K562 (cell line): ENCODE results near the gene HERC5. TPM values are rescaled to one million over a fixed set of nuclear protein-coding genes. Genes with fewer than 3 reads are reported as not detected.

Experiments
- ATAC-seq: fragments of 200-7000 bp; cut with Tn5 transposase; 3 replicates; pipeline ENCODE4 v1.9.1; 2020; ENCODE audit warnings: moderate library complexity
- BruUV-seq: library from RNA; stranded (reverse); fragments of 400-500 nt; replicated peaks from 2 replicates; lab custom pipeline; 2021; lab: Mats Ljungman, UMichigan
- CTCF ChIA-PET: fragments of 300-600 bp; formaldehyde crosslinking; extraction: SDS; loops from one replicate; lab custom pipeline; 2021; ENCODE audit warnings: low intra/inter-chr PET ratio; lab: Yijun Ruan, JAX
- POLR2A ChIA-PET: fragments of 300-600, 350-650 bp; sonication (Branson Sonifier 250); formaldehyde crosslinking; extraction: SDS; loops from one replicate; lab custom pipeline; 2021; ENCODE audit warnings: antibody characterized with exemption, inconsistent platforms; lab: Yijun Ruan, JAX
- DNase-seq, 4 experiments: peaks; one replicate each; pipeline versions ENCODE4 v3.0.0 to v3.0.0-alpha.2; 2011 to 2018; ENCODE audit warnings: low spot score in 3 of 4, mixed read lengths in 3 of 4; ENCODE audit errors: extremely low read depth in 1 of 4
- FAIRE-seq: peaks from 2 replicates; lab custom pipeline; 2011; peaks lifted over from hg19 to GRCh38; lab: Jason Lieb, UNC
- H2AFZ ChIP-seq: 2 replicates; pipeline ENCODE4 v1.6.0; 2011; ENCODE audit warnings: low read depth, low read length, control low read depth, inconsistent platforms
- H3K27ac ChIP-seq: fragments of 200-600 bp; 3 replicates; pipeline ENCODE4 v1.8.0; 2011; ENCODE audit warnings: low read depth, mild to moderate bottlenecking, control low read depth, inconsistent platforms, low read length, moderate library complexity, mixed read lengths; ENCODE audit errors: extremely low read depth
- H3K27me3 ChIP-seq, 2 experiments: fragments of 300-600 bp in 1 of 2; 2 replicates in 1 of 2; 3 replicates in 1 of 2; pipeline versions ENCODE4 v1.6.0 to v1.8.0; 2011; ENCODE audit warnings: inconsistent platforms in 2 of 2, low read length in 2 of 2, mild to moderate bottlenecking in 1 of 2, mixed read lengths in 1 of 2, moderate library complexity in 1 of 2; ENCODE audit not compliant: control insufficient read depth in 2 of 2, insufficient read depth in 2 of 2
- H3K36me3 ChIP-seq: fragments of 300-600 bp; 3 replicates; pipeline ENCODE4 v1.8.0; 2011; ENCODE audit warnings: mild to moderate bottlenecking, low read length, inconsistent platforms; ENCODE audit not compliant: control insufficient read depth, insufficient read depth
- H3K4me1 ChIP-seq, 2 experiments: fragments of 200-600 bp in 1 of 2; replicated peaks in 1 of 2; 2 replicates in 1 of 2; 3 replicates in 1 of 2; pipeline versions ENCODE4 v1.5.1 to v1.8.0; 2011; ENCODE audit warnings: inconsistent platforms in 2 of 2, low read length in 2 of 2, mild to moderate bottlenecking in 1 of 2, mixed read lengths in 1 of 2, moderate library complexity in 1 of 2; ENCODE audit not compliant: control insufficient read depth in 2 of 2, insufficient read depth in 2 of 2
- H3K4me2 ChIP-seq: 2 replicates; pipeline ENCODE4 v1.6.1; 2011; ENCODE audit warnings: low read length, control low read depth, inconsistent platforms, mixed read lengths; ENCODE audit not compliant: insufficient read depth
- H3K4me3 ChIP-seq: fragments of 200-600 bp; sonication (generic), shearing (Covaris generic); 2 replicates; pipeline ENCODE4 v1.5.1; 2016; ENCODE audit warnings: control low read depth, inconsistent platforms
- H3K79me2 ChIP-seq: fragments of 200-600 bp; 3 replicates; pipeline ENCODE4 v1.8.0; 2011; ENCODE audit warnings: low read length, inconsistent platforms; ENCODE audit not compliant: control insufficient read depth, insufficient read depth
- H3K9ac ChIP-seq, 2 experiments: 2 replicates each; pipeline versions ENCODE4 v1.6.0 to v1.6.1; 2011; ENCODE audit warnings: low read depth in 2 of 2, low read length in 2 of 2, control low read depth in 1 of 2, inconsistent platforms in 1 of 2, mild to moderate bottlenecking in 1 of 2, mixed read lengths in 1 of 2; ENCODE audit not compliant: insufficient read depth in 1 of 2
- H3K9me1 ChIP-seq: one replicate; pipeline ENCODE4 v1.6.0; 2011; ENCODE audit warnings: inconsistent platforms, mild to moderate bottlenecking, low read length, moderate library complexity; ENCODE audit not compliant: control insufficient read depth, insufficient read depth
- H3K9me3 ChIP-seq: replicated peaks from 2 replicates; pipeline ENCODE4 v1.5.1; 2011; ENCODE audit warnings: low read depth, low read length, inconsistent platforms; ENCODE audit not compliant: control insufficient read depth, insufficient read depth
- H4K20me1 ChIP-seq: replicated peaks from 2 replicates; pipeline ENCODE4 v1.6.1; 2011; ENCODE audit warnings: low read length, inconsistent platforms, mixed read lengths; ENCODE audit not compliant: control insufficient read depth, insufficient read depth
- ETS2 ChIP-seq: IDR thresholded peaks from 2 replicates; pipeline ENCODE4 v1.6.1; 2016; ENCODE audit warnings: borderline replicate concordance, missing genetic modification characterization, mild to moderate bottlenecking, moderate library complexity, missing compliant biosample characterization; ENCODE audit not compliant: poor library complexity, severe bottlenecking
- FOXJ2 ChIP-seq: fragments of 200-800 bp; sonication (Bioruptor generic); IDR thresholded peaks from 2 replicates; pipeline ENCODE4 v1.6.1; 2016; ENCODE audit warnings: missing genetic modification characterization, missing compliant biosample characterization
- HMG20A ChIP-seq: fragments of 450-650 bp; formaldehyde crosslinking; conservative IDR thresholded peaks from 2 replicates; pipeline ENCODE4 v1.4.0; 2020; ENCODE audit warnings: mild to moderate bottlenecking, mixed read lengths
- PRPF4 ChIP-seq: fragments of 200-400 bp; formaldehyde crosslinking; IDR thresholded peaks from one replicate; pipeline ENCODE4 v1.6.1; 2017; ENCODE audit warnings: low read length, low read depth, mild to moderate bottlenecking; ENCODE audit not compliant: insufficient read depth, poor library complexity, severe bottlenecking
- SMAD1 ChIP-seq: fragments of 150-350 bp; IDR thresholded peaks from 2 replicates; pipeline ENCODE4 v1.6.1; 2014; ENCODE audit warnings: low read length, low read depth; ENCODE audit not compliant: partially characterized antibody
- ZFX ChIP-seq: sonication (generic); formaldehyde crosslinking; IDR thresholded peaks from 2 replicates; pipeline ENCODE4 v1.8.0; 2022; ENCODE audit warnings: mild to moderate bottlenecking, missing genetic modification reagents, moderate library complexity
- ZNF197 ChIP-seq: fragments of 200-800 bp; sonication (Bioruptor generic); IDR thresholded peaks from 2 replicates; pipeline ENCODE4 v1.6.1; 2016; ENCODE audit warnings: low read depth, missing genetic modification characterization, missing compliant biosample characterization
- WGBS: fragments of 100-300 bp; shearing (Covaris generic); methylation state at CpG from one replicate; pipeline ENCODE4 v1.1.6; 2016; ENCODE audit warnings: low coverage, mixed read lengths; ENCODE audit not compliant: insufficient coverage; ENCODE audit errors: missing lambda C conversion rate; 5-methylcytosine and 5-hydroxymethylcytosine counted together
- in situ Hi-C: fragments of 300-500 bp; cut with MboI; formaldehyde crosslinking; loops from 4 replicates; pipeline ENCODE4 v1.15.0; 2018; ENCODE audit warnings: inconsistent platforms, mixed read lengths
- intact Hi-C: fragments of 100-400 bp; cut with micrococcal nuclease; formaldehyde crosslinking; loops from 2 replicates; pipeline ENCODE4 v1.14.2; 2022
- polyA plus RNA-seq, 8 experiments: library from polyadenylated mRNA; depleted of rRNA in 4 of 8; stranded (reverse) in 5 of 8; unstranded in 3 of 8; fragments of >200 nt; fragmentation: Nextera tagmentation in 2 of 8; fragmentation: Illumina TruSeq in 1 of 8; extraction: Ambion mirVana in 2 of 8; extraction: Trizol in 1 of 8; gene quantifications; 2 replicates each; pipeline versions ENCODE4 v1.2.1 to v1.2.3, GENCODE V29; 2011 to 2014; ENCODE audit warnings: inconsistent platforms in 1 of 8, missing spikeins in 1 of 8
- total RNA-seq, 7 experiments: library from RNA; depleted of rRNA in 6 of 7; stranded (reverse); fragments of >200 nt in 6 of 7; fragmentation: Illumina TruSeq in 2 of 7; extraction: Trizol in 2 of 7; gene quantifications; 2 replicates each; pipeline versions ENCODE4 v1.2.1 to v1.2.3, GENCODE V29; 2011 to 2021; ENCODE audit warnings: low replicate concordance in 1 of 7
- TF ChIP-seq, protein P1 (sequence below): fragments of 450-650 bp; formaldehyde crosslinking; IDR thresholded peaks from 2 replicates; pipeline ENCODE4 v1.4.0; 2022; ENCODE audit warnings: missing genetic modification characterization
- TF ChIP-seq, protein P2 (sequence below): fragments of 250-450 bp; sonication (Bioruptor Pico); IDR thresholded peaks from 2 replicates; pipeline ENCODE4 v1.5.0; 2021; ENCODE audit warnings: mild to moderate bottlenecking, moderate library complexity

HERC5 gene
- total and polyA plus RNA-seq, 9 of the 15 experiments (the other 6 are each of a cell fraction or from before 2014, with no cell fraction given), result 0.18 TPM; not detected in 8

DNA sequence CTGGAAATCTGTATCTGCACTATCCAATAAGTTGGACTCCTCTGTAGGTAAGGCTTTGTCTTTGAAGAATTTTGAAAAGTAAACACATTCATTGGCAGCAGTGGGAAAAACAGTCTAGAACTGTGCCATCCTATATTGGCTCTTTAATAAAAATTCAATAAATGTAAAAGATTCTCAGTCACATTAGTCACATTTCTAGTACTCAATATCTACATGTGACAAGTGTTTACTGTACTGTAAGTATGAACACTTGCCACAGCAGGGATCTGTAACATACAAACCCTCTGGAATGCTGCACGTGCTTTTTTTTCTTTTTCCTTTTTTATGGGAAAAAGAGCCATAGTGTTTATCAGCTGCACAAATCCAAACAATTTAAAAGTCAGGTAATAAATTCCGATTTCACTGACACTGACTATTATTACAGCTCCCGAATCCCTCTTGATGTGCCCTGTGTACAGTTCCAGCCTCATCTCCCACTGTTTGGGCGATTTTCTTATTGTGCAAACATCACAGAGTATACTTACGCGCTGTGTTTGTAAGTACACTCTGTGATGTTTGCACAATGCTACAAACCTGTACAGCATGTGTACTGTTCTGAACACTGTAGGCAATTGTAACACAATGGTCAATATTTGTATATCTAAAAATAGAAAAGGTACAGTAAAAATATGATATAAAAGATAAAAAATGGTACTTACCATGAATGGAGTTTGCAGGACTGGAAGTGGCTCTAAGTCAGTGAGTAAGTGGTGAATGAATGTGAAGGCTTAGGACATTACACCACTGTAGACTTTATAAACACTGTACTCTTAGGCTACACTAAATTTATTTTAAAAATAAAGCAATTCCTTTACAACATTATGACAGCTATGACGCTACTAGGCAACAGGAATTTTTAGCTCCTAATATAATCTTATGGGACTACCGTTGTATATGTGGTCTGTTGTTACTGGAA lies 57.9 kb downstream of the HERC5 start:
- CTCF ChIA-PET, result interaction anchor here (0.7 to 2.0 kb wide), 6 partner anchors 136 to 482 kb away, joined by 3 to 41 read pairs (median 5); partner anchors contain the start of gene HERC6
- no peak for DNase-seq
- FAIRE-seq, result no peak
- Histone ChIP-seq H4K20me1 (no peaks in the 10 kb centered on the region), H3K9ac (no peak overlapping the region), H3K36me3 (no peaks in the 10 kb centered on the region; the same call in 2 of the 3 replicates), H3K79me2 (no peaks in the 10 kb centered on the region), H3K27ac (no peak overlapping the region), H3K4me3 (no peak overlapping the region), H2AFZ (no peak overlapping the region), H3K27me3 (0 out of 5 replicates have a peak, but pooled peaks cover 0 to 3% of the 10 kb centered on the region in 2 experiments), H3K4me1 (peaks cover 3 to 6% of the 10 kb centered on the region in 2 experiments; a peak in 3 of 5 replicates), H3K9me3 (no peaks in the 10 kb centered on the region), H3K9me1 (no peaks in the 10 kb centered on the region), H3K4me2 (no peak overlapping the region)
- in situ Hi-C loops (loop anchor here (5.0 to 10.0 kb wide), 3 partner anchors 298 to 660 kb away; no protein-coding TSS in a partner anchor), intact Hi-C loops (loop anchor here (1.0 to 5.0 kb wide), 6 partner anchors 63 to 663 kb away; partner anchors contain the start of gene HERC6)
- 27% methylated on average over 8 of the region's 8 CpGs for WGBS
- ATAC-seq, result no peak
- POLR2A ChIA-PET, result interaction anchor here (0.5 kb wide), 1 partner anchor 344 kb away, joined by 3 read pairs; no protein-coding TSS in a partner anchor
- no TSS peak for BruUV-seq
- TF ChIP-seq, protein P1, sequence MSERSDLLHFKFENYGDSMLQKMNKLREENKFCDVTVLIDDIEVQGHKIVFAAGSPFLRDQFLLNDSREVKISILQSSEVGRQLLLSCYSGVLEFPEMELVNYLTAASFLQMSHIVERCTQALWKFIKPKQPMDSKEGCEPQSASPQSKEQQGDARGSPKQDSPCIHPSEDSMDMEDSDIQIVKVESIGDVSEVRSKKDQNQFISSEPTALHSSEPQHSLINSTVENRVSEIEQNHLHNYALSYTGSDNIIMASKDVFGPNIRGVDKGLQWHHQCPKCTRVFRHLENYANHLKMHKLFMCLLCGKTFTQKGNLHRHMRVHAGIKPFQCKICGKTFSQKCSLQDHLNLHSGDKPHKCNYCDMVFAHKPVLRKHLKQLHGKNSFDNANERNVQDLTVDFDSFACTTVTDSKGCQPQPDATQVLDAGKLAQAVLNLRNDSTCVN (CRISPR knock-in tag), result no peak
- TF ChIP-seq ZFX (no peak), FOXJ2 (tag) (no peak), ETS2 (no peak), ZNF197 (CRISPR knock-in tag) (no peak), PRPF4 (no peak), HMG20A (CRISPR knock-in tag) (no peak), SMAD1 (no peak)
- TF ChIP-seq, protein P2, sequence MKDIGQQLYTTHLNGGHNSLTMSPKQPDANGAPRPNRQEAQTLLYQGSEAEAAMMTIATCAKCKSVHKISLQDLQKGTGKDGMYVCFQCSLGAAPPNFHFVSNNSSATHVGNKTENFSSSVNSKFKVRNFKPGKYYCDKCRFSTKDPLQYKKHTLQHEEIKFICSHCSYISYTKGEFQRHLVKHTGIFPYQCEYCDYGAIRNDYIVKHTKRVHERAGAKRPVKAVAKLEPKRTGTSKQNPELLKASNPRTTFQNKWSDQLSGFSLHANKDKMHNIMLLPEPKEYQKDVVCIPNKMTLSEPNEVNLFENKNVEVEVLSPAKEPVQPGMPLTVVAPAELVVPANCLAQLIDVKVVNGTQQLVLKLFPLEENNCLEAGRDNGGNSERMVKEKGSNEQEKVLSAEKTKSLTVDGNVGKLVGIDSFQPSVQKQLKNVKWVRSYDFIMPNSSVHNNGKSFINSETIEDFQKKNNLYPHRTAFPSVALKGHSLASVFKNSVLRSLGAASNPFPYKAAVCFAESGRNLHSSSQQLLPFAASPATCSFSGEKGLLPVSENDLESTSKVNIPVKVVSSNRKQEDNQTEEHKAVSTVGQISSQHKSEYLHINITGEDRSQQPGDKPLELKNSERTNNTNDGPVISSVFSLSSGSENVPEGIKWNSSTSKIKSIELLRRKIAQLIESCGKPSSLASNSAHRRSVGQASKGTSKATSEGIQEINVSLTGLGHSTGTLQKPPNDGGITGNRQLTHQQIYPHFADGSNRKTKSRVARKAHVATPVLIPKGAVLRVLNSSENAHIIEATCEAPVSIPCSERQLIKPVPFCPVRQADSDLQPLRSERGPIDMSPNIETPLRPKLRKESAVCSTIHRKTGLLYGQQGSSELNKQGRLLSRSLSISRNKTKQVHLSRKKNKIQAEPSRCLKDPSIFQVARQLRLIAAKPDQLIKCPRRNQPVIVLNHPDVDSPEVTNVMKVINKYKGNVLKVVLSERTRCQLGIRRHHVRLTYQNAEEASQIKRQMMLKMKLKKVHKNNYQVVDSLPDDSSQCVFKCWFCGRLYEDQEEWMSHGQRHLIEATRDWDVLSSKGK, result no peak
